Esophagus squamous epithelium (tissue), 5 donors: ENCODE data around the gene GRK5. TPM values are rescaled to one million over a fixed set of nuclear protein-coding genes. Genes with fewer than 3 reads are reported as not detected.
A peak's percentile ranks its signal among the peaks of the same experiment; 100 is the strongest.

Experiments
- DNase-seq: peaks from one replicate; lab custom pipeline; 2025; lab: John Stamatoyannopoulos, UW
- H3K27ac ChIP-seq, 4 donors: fragments of 200-600 bp; sonication (generic); one replicate each; pipeline ENCODE4 v1.5.1; 2016 to 2019; ENCODE audit warnings: mild to moderate bottlenecking in 1 of 4
- H3K27me3 ChIP-seq, 4 donors: fragments of 200-600 bp; sonication (generic); 1 replicate in 3 of 4; 2 replicates in 1 of 4; pipeline versions ENCODE4 v1.5.1 to v1.6.0; 2017 to 2021; ENCODE audit warnings: antibody characterized with exemption in 1 of 4
- H3K36me3 ChIP-seq, 3 donors: fragments of 200-600 bp; sonication (generic); one replicate each; pipeline ENCODE4 v1.5.1; 2016 to 2019
- H3K4me1 ChIP-seq, 3 donors: fragments of 200-600 bp; sonication (generic); one replicate each; pipeline ENCODE4 v1.5.1; 2017 to 2019
- H3K4me3 ChIP-seq, 4 donors: fragments of 200-600 bp; sonication (generic); 1 replicate in 3 of 4; 2 replicates in 1 of 4; pipeline ENCODE4 v1.5.1; 2016 to 2019; ENCODE audit warnings: mild to moderate bottlenecking in 2 of 4, moderate library complexity in 1 of 4
- H3K9me3 ChIP-seq, 3 donors: fragments of 200-600 bp; sonication (generic); one replicate each; pipeline ENCODE4 v1.5.1; 2016 to 2019
- CTCF ChIP-seq, 6 experiments: fragments of 450-650 bp in 4 of 6; fragments of 200-600 bp in 2 of 6; sonication (generic) in 2 of 6; IDR thresholded peaks; one replicate each; pipeline ENCODE4 v1.5.1; 2016 to 2019; ENCODE audit warnings: antibody characterized with exemption in 6 of 6, mild to moderate bottlenecking in 4 of 6, moderate library complexity in 4 of 6
- POLR2A ChIP-seq, 4 donors: fragments of 450-650 bp; IDR thresholded peaks; one replicate each; pipeline ENCODE4 v1.6.1; 2017; ENCODE audit warnings: antibody characterized with exemption in 4 of 4, mild to moderate bottlenecking in 4 of 4, moderate library complexity in 3 of 4
- WGBS, 2 donors: methylation state at CpG; one replicate each; pipeline ENCODE4 v1.1.5; 2018; 5-methylcytosine and 5-hydroxymethylcytosine counted together
- intact Hi-C: fragments of 100-400 bp; cut with DNase I; formaldehyde crosslinking; loops from one replicate; pipeline ENCODE4 v1.15.0; 2022
- total RNA-seq, 4 donors: library from RNA; depleted of rRNA; stranded (reverse); fragments of >200 nt; gene quantifications; one replicate each; pipeline ENCODE4 v1.1.0, GENCODE V29; 2016
- donor health status: DM: yes; HTN: yes; CAD: no.

GRK5 gene
- total RNA-seq, 4 donors from 2014 or later, result 2.4 to 18.9 (median 6.3) TPM

- intact Hi-C loops, result no loop called here
- TF ChIP-seq POLR2A (IDR thresholded peaks at IDR 0.05) (no peak), CTCF (IDR thresholded peaks at IDR 0.05) (no peak)
- Histone ChIP-seq H3K4me3 (no peak overlapping the region), H3K4me1 (peaks cover 40 to 77% (median 58%) of the 10 kb centered on the region in 3 donors), H3K9me3 (no peaks in the 10 kb centered on the region), H3K27me3 (no peaks in the 10 kb centered on the region), H3K36me3 (no peaks in the 10 kb centered on the region), H3K27ac (no peak overlapping the region)
- 63 to 79% methylated on average over 7 to 12 of the region's 16 CpGs for WGBS, 2 donors
- no peak for DNase-seq
These were observed 112.0 kb downstream of the GRK5 start for GRCh38 chr10:119319161-119319919.

GRCh38 chr10:119319920-119320258, 112.5 kb downstream of the GRK5 start:
- Histone ChIP-seq H3K4me3 (no peak overlapping the region), H3K4me1 (peaks cover 35 to 77% (median 59%) of the 10 kb centered on the region in 3 donors), H3K9me3 (no peaks in the 10 kb centered on the region), H3K36me3 (no peaks in the 10 kb centered on the region), H3K27me3 (no peaks in the 10 kb centered on the region), H3K27ac (no peak overlapping the region)
- WGBS, 2 donors, result 87 to 100% methylated on average over 1 to 3 of the region's 3 CpGs
- no peak for TF ChIP-seq POLR2A (IDR thresholded peaks at IDR 0.05)
- no peak for TF ChIP-seq CTCF (IDR thresholded peaks at IDR 0.05)
- intact Hi-C loops, result no loop called here
- no peak for DNase-seq

DNA sequence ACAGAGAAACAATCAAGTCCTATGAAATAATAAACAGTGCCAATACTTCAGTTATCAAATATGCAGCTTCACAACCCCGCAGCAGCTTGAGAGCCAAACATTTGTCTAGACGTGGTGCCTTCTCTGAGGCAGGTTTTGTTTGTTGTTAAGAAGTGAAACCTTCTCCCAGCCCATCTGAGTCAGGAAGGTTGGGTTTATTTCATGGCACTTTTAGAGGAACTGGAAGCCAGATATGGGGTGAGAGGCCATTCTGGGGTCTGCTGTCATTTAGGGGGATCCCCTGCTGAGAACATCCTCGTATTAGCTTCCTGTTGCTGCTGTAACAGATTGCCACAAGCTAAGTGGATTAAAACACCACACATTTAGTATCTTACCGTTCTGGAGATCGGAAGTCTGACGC, 113.6 kb downstream of the GRK5 start:
- Histone ChIP-seq H3K9me3 (no peaks in the 10 kb centered on the region), H3K4me3 (no peak overlapping the region), H3K27ac (no peak overlapping the region), H3K4me1 (peaks cover 24 to 77% (median 53%) of the 10 kb centered on the region in 3 donors), H3K36me3 (no peaks in the 10 kb centered on the region), H3K27me3 (no peaks in the 10 kb centered on the region)
- DNase-seq, result no peak
- WGBS, 2 donors, result 46 to 58% methylated on average over 6 of the region's 6 CpGs
- intact Hi-C loops, result no loop called here
- TF ChIP-seq CTCF (IDR thresholded peaks at IDR 0.05) (no peak), POLR2A (IDR thresholded peaks at IDR 0.05) (no peak)

DNA sequence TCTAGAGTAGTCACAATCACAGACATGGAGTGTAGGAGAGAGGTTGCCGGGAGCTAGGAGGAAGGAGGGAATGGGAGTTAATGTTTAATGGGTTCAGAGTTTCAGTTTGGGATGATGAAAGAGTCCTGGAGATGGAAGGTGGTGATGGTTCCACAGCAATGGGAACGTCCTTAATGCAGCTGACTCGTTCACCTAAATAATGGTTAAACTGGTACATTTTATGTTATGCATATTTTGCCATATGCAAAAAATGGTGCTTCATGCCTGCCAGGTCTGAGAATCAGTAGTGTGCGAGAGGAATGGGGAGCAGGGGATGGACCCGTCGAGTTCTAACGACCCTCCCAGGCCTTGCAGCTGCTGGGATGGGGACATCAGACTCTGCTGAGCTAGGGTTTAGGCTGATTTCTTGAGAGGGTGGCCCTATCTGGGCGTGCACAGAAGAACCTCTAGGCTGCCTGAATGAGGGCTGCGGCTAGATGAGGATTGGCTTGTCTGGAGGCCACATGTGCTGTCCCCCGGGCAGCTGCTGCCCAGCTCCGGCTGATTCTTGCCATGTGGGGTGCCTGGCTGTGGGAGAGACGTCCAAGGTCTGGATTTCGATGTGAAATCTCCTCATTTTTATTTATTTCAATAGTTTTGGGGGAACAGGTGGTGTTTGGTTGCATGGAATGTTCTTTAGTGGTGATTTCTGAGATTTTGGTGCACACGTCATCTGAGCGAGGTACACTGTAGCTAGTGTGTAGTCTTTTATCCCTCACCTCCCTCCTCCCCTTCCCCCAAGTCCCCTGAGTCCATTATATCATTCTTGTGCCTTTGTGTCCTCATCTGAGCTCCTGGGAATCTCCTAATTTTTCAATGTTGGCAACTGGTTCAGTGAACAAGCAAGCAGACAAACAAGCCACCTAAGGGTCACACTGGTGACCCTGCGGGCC, 116.0 kb downstream of the GRK5 start:
- 67 to 78% methylated on average over 12 to 15 of the region's 16 CpGs for WGBS, 2 donors
- Histone ChIP-seq H3K27me3 (no peaks in the 10 kb centered on the region), H3K4me1 (peaks cover 8 to 75% (median 29%) of the 10 kb centered on the region in 3 donors), H3K4me3 (no peak overlapping the region), H3K9me3 (no peaks in the 10 kb centered on the region), H3K36me3 (peaks cover 0 to 5% (median 0%) of the 10 kb centered on the region in 3 donors), H3K27ac (no peak overlapping the region)
- TF ChIP-seq POLR2A (IDR thresholded peaks at IDR 0.05) (no peak), CTCF (IDR thresholded peaks at IDR 0.05) (no peak)
- intact Hi-C loops, result no loop called here
- no peak for DNase-seq

DNA sequence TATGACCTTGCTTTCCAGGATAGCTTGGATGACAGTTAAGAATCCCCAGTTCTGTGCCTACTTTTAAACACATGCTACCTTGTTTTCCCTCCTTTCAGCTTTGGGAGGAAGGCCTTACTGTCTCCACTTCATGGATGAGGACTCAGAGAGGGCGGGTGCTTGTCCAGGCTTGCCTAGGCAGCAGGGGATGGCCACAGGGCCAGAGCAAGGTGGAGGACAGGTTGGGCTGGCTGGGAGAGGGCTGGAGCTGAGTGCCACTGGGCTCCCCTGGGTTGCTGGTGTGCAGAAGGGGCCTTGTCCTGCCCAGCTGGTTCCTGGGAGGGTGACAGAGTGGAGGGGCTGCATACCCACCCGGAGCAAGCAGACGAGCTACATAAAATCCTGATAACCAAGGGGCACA, 117.8 kb downstream of the GRK5 start:
- H3K4me1 ChIP-seq, result peaks cover 3 to 65% (median 19%) of the 10 kb centered on the region in 3 donors
- intact Hi-C loops, result no loop called here
- no peaks in the 10 kb centered on the region for H3K9me3 ChIP-seq
- TF ChIP-seq CTCF (IDR thresholded peaks at IDR 0.05) (no peak), POLR2A (IDR thresholded peaks at IDR 0.05) (no peak)
- no peaks in the 10 kb centered on the region for H3K27me3 ChIP-seq
- no peak for DNase-seq
- 68% methylated on average over 3 of the region's 3 CpGs; no CpG with 5 or more reads in 1 of the 2 donors for WGBS, 2 donors
- no peak overlapping the region for H3K4me3 ChIP-seq
- peaks cover 0 to 8% (median 0%) of the 10 kb centered on the region in 3 donors for H3K36me3 ChIP-seq
- H3K27ac ChIP-seq, result peak overlapping the region in 3 of 4 donors; percentile 21 to 67 (median 39)
